K562 (cell line): Measurements from ENCODE around the gene C1D. TPM values are rescaled to one million over a fixed set of nuclear protein-coding genes. Genes with fewer than 3 reads are reported as not detected.

ENCODE experiments used
- ASH1L ChIP-seq: fragments of 450-650 bp; IDR thresholded peaks from 2 replicates; pipeline ENCODE4 v1.6.1; 2018; ENCODE audit warnings: borderline replicate concordance, mild to moderate bottlenecking, low read depth; ENCODE audit not compliant: partially characterized antibody
- CBX1 ChIP-seq: sonication (generic); IDR thresholded peaks from 2 replicates; pipeline ENCODE4 v1.6.1; 2016; ENCODE audit warnings: antibody characterized with exemption, low read depth, mild to moderate bottlenecking
- DMBX1 ChIP-seq: fragments of 250-450 bp; sonication (Bioruptor Pico); IDR thresholded peaks from 2 replicates; pipeline ENCODE4 v1.8.0; 2022; ENCODE audit warnings: inconsistent platforms, mild to moderate bottlenecking, moderate library complexity, borderline replicate concordance
- DPF2 ChIP-seq: fragments of 450-650 bp; IDR thresholded peaks from 2 replicates; pipeline ENCODE4 v1.6.1; 2016
- E2F5 ChIP-seq: sonication (generic); formaldehyde crosslinking; IDR thresholded peaks from 2 replicates; pipeline ENCODE4 v1.8.0; 2022; ENCODE audit warnings: mild to moderate bottlenecking, missing genetic modification reagents
- HMGN3 ChIP-seq: IDR thresholded peaks from 2 replicates; pipeline ENCODE4 v1.6.1; 2011; ENCODE audit warnings: borderline replicate concordance, low read depth, mild to moderate bottlenecking, mixed read lengths, low read length; ENCODE audit not compliant: insufficient read length; ENCODE audit errors: extremely low read depth
- MTA1 ChIP-seq: fragments of 450-650 bp; IDR thresholded peaks from 2 replicates; pipeline ENCODE4 v1.6.1; 2017; ENCODE audit warnings: borderline replicate concordance
- NBN ChIP-seq: fragments of 450-650 bp; IDR thresholded peaks from 2 replicates; pipeline ENCODE4 v1.6.1; 2016; ENCODE audit warnings: low read depth, mild to moderate bottlenecking
- NR2C1 ChIP-seq, 2 experiments: fragments of 450-650 bp; IDR thresholded peaks; 2 replicates each; pipeline ENCODE4 v1.6.1; 2017; ENCODE audit warnings: mild to moderate bottlenecking in 2 of 2, antibody characterized with exemption in 1 of 2, inconsistent platforms in 1 of 2, missing compliant biosample characterization in 1 of 2, missing genetic modification characterization in 1 of 2
- SMAD3 ChIP-seq: fragments of 450-650 bp; formaldehyde crosslinking; conservative IDR thresholded peaks from 2 replicates; pipeline ENCODE4 v1.4.0; 2020; ENCODE audit warnings: mild to moderate bottlenecking
- YY1 ChIP-seq, 3 experiments: IDR thresholded peaks; 2 replicates each; pipeline ENCODE4 v1.6.1; 2011; ENCODE audit warnings: low read length in 2 of 3, mild to moderate bottlenecking in 2 of 3, moderate library complexity in 2 of 3, borderline replicate concordance in 1 of 3, control low read depth in 1 of 3, low read depth in 1 of 3; ENCODE audit not compliant: insufficient read depth in 3 of 3, insufficient replicate concordance in 2 of 3, control insufficient read depth in 1 of 3, insufficient read length in 1 of 3; ENCODE audit errors: extremely low read depth in 1 of 3
- ZBTB5 ChIP-seq: fragments of 450-650 bp; IDR thresholded peaks from 2 replicates; pipeline ENCODE4 v1.6.1; 2017; ENCODE audit warnings: antibody characterized with exemption
- ZMIZ1 ChIP-seq, 2 experiments: fragments of 150-350 bp in 1 of 2; IDR thresholded peaks; 2 replicates each; pipeline ENCODE4 v1.6.1; 2012 to 2016; ENCODE audit warnings: low read depth in 2 of 2, low read length in 2 of 2, mild to moderate bottlenecking in 1 of 2, moderate library complexity in 1 of 2
- ZNF347 ChIP-seq: fragments of 450-650 bp; formaldehyde crosslinking; IDR thresholded peaks from 2 replicates; pipeline ENCODE4 v1.4.0; 2020; ENCODE audit warnings: low read depth, mild to moderate bottlenecking, moderate library complexity
- ZNF408 ChIP-seq: fragments of 250-450 bp; sonication (Bioruptor Pico); IDR thresholded peaks from 2 replicates; pipeline ENCODE4 v1.4.0; 2020; ENCODE audit warnings: low read depth, mild to moderate bottlenecking, moderate library complexity
- ZNF584 ChIP-seq: fragments of 200-800 bp; sonication (Bioruptor generic); IDR thresholded peaks from 2 replicates; pipeline ENCODE4 v1.6.1; 2016; ENCODE audit warnings: low read depth, mild to moderate bottlenecking, missing genetic modification characterization, missing compliant biosample characterization
- ZNF780A ChIP-seq: fragments of 250-450 bp; sonication (Bioruptor Pico); IDR thresholded peaks from 2 replicates; pipeline ENCODE4 v1.5.0; 2021; ENCODE audit warnings: mild to moderate bottlenecking
- polyA plus RNA-seq, 8 experiments: library from polyadenylated mRNA; depleted of rRNA in 4 of 8; stranded (reverse) in 5 of 8; unstranded in 3 of 8; fragments of >200 nt; fragmentation: Nextera tagmentation in 2 of 8; fragmentation: Illumina TruSeq in 1 of 8; extraction: Ambion mirVana in 2 of 8; extraction: Trizol in 1 of 8; gene quantifications; 2 replicates each; pipeline versions ENCODE4 v1.2.1 to v1.2.3, GENCODE V29; 2011 to 2014; ENCODE audit warnings: inconsistent platforms in 1 of 8, missing spikeins in 1 of 8
- total RNA-seq, 7 experiments: library from RNA; depleted of rRNA in 6 of 7; stranded (reverse); fragments of >200 nt in 6 of 7; fragmentation: Illumina TruSeq in 2 of 7; extraction: Trizol in 2 of 7; gene quantifications; 2 replicates each; pipeline versions ENCODE4 v1.2.1 to v1.2.3, GENCODE V29; 2011 to 2021; ENCODE audit warnings: low replicate concordance in 1 of 7
- TF ChIP-seq, protein P1 (sequence below): fragments of 250-450 bp; sonication (Bioruptor Pico); IDR thresholded peaks from 2 replicates; pipeline ENCODE4 v1.9.0; 2021; ENCODE audit warnings: mild to moderate bottlenecking, inconsistent platforms

Gene C1D
- total and polyA plus RNA-seq, 9 of the 15 experiments (the other 6 are each of a cell fraction or from before 2014, with no cell fraction given): 33.2 to 123 (median 56.5) TPM

DNA sequence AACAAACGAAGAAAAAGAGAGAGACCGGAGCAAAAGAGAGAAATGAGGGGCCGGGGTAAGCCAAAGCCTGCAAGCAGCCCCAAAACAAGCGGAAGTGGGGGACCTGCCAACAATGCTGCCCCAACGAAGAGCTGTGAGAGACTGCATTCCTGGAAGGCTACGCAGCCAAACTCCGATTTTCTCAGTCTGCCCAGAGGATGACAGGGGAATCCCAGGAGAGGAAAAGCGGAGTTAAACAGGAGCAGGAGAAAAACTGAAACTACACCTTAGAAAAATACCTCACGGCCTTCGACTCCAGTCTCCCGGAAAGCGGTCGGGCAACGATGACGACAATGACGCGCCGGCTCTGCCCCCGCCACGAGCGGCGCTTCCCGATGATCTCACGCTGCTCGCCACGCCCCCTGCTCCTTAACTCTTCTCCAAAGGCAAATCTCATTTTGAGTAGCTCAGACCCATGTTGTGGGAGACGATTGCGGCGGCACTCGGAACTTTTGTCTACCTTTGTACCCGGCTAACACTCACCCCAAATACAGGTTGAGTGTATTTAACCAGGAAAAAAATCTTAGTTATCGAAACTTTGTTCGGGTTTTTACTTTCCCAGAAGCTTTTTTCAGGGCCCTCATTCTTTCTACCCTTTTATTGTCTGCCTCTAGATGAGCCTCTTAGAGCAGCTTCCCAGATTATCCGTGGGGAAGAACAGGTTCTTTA, at the start of gene C1D (continued):
- no peak for TF ChIP-seq ZNF584 (CRISPR knock-in tag)
- no peak for TF ChIP-seq E2F5 (CRISPR knock-in tag)
- TF ChIP-seq DPF2: no peak
- no peak for TF ChIP-seq ASH1L
- TF ChIP-seq YY1 (IDR thresholded peaks at IDR 0.05; ENCODE audit: borderline replicate concordance in 1 of 3, control insufficient read depth in 1 of 3, extremely low read depth in 1 of 3, insufficient read depth in 3 of 3, insufficient read length in 1 of 3, insufficient replicate concordance in 2 of 3, low read depth in 1 of 3, low read length in 2 of 3): peak in 2 of 3 experiments; percentile 59 to 76
- peak in 1 of 2 experiments; percentile 42; a peak in 1 of 4 replicates for TF ChIP-seq ZMIZ1 (IDR thresholded peaks at IDR 0.05; ENCODE audit: low read depth in 2 of 2, low read length in 2 of 2)
- peak; percentile 96 for TF ChIP-seq NBN
- no peak for TF ChIP-seq DMBX1 (CRISPR knock-in tag)
- no peak for TF ChIP-seq ZBTB5
- no peak for TF ChIP-seq HMGN3
- TF ChIP-seq ZNF780A (CRISPR knock-in tag): no peak
- TF ChIP-seq MTA1: peak; percentile 100
- no peak for TF ChIP-seq ZNF408 (CRISPR knock-in tag)
- no peak for TF ChIP-seq CBX1
- TF ChIP-seq, protein P1, sequence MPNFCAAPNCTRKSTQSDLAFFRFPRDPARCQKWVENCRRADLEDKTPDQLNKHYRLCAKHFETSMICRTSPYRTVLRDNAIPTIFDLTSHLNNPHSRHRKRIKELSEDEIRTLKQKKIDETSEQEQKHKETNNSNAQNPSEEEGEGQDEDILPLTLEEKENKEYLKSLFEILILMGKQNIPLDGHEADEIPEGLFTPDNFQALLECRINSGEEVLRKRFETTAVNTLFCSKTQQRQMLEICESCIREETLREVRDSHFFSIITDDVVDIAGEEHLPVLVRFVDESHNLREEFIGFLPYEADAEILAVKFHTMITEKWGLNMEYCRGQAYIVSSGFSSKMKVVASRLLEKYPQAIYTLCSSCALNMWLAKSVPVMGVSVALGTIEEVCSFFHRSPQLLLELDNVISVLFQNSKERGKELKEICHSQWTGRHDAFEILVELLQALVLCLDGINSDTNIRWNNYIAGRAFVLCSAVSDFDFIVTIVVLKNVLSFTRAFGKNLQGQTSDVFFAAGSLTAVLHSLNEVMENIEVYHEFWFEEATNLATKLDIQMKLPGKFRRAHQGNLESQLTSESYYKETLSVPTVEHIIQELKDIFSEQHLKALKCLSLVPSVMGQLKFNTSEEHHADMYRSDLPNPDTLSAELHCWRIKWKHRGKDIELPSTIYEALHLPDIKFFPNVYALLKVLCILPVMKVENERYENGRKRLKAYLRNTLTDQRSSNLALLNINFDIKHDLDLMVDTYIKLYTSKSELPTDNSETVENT: no peak
- no peak for TF ChIP-seq SMAD3 (CRISPR knock-in tag)
- no peak for TF ChIP-seq ZNF347 (CRISPR knock-in tag)
- no peak for TF ChIP-seq NR2C1 (IDR thresholded peaks at IDR 0.05)
- TF ChIP-seq NR2C1 (tag; IDR thresholded peaks at IDR 0.05): peak; percentile 27; the same call in 1 of the 2 replicates
